GM19099 (cell line): Measurements from ENCODE around the gene TTC39B.

Source experiments
- POLR2A ChIP-seq: IDR thresholded peaks from 3 replicates; pipeline ENCODE4 v1.6.1; 2011; ENCODE audit warnings: low read depth; ENCODE audit not compliant: insufficient read length; ENCODE audit errors: extremely low read depth

The TTC39B gene

GRCh38 chr9:15278839-15279238 is 28.2 kb downstream of the TTC39B start:
- TF ChIP-seq POLR2A: no peak

- no peak for TF ChIP-seq POLR2A
Measured at GRCh38 chr9:15278091-15278687, 28.8 kb downstream of the TTC39B start.

- no peak for TF ChIP-seq POLR2A
Measured at GRCh38 chr9:15277400-15278090, 29.5 kb downstream of the TTC39B start.

- TF ChIP-seq POLR2A: no peak
Measured at GRCh38 chr9:15276328-15276938, 30.6 kb downstream of the TTC39B start.

GRCh38 chr9:15274425-15274824 is 32.6 kb downstream of the TTC39B start:
- no peak for TF ChIP-seq POLR2A

DNA sequence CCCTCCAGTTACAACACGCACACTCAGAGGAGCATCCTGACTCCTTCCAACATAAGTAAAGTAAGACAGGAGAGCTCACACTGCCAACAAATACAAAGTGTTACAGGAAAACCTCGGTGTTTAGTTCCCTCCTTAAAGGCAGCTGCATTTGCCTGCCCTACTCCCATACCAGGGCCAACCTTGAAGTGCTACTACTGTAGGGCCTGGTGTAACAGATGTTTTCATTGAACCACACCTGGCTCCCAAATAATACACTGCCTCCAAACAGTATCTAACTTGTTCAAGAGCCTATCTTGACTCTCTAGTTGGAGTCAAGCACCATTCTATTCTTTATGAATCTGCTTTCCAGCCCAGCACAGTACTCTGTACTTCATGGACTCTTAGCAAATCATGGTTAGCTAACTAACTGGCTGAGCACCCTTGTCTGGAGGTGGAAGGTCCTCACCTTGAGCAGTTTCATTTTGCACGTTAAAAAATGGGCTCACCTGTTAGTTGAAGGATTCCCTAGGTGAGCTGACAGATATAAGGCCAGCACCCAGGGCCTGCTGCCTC is 34.6 kb downstream of the TTC39B start:
- TF ChIP-seq POLR2A: no peak

- TF ChIP-seq POLR2A: no peak
Measured at GRCh38 chr9:15271403-15271802, 35.6 kb downstream of the TTC39B start.

GRCh38 chr9:15268782-15269181 is 38.2 kb downstream of the TTC39B start:
- TF ChIP-seq POLR2A: no peak

DNA sequence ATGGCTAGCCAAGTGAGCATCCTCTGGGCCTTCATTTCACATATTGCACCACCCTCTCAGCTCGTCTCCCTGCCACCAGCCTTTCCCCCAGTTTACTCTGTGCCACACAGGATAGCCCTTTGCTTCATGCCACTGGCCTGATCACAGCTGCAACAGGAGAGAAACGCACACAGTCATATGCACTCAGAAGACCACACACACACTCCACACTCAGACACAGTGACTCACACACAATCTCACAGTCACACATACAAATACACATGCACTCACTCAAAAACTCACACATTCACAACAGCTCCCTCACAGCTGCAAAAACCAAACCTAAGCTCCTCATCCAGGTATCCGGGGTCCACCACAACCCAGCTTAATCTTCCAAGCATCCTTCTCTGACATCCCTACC is 38.7 kb downstream of the TTC39B start:
- TF ChIP-seq POLR2A: no peak

GRCh38 chr9:15264918-15265317 is 42.1 kb downstream of the TTC39B start:
- no peak for TF ChIP-seq POLR2A

DNA sequence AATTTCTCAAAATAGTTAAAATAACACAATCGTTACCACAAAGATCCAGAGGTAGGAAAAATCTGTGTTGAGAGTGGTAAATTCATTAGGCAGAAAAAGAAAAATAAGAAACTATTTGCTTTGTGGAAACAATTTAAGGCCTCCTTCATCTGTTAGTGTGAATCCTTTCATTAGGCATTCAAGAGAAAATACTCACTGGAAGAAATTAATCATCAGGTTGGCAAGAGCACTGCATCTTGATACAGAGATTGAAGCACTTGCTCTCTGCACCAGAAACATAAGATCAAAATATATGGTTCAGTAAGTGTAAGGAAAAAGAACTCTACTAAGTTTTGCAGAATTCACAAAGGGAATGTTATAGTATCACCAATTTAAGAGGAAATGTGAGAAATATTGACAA is 44.4 kb downstream of the TTC39B start:
- TF ChIP-seq POLR2A: no peak

- no peak for TF ChIP-seq POLR2A
Measured at GRCh38 chr9:15256426-15256825, 50.6 kb downstream of the TTC39B start.

- no peak for TF ChIP-seq POLR2A
Measured at GRCh38 chr9:15253786-15254185, 53.2 kb downstream of the TTC39B start.

DNA sequence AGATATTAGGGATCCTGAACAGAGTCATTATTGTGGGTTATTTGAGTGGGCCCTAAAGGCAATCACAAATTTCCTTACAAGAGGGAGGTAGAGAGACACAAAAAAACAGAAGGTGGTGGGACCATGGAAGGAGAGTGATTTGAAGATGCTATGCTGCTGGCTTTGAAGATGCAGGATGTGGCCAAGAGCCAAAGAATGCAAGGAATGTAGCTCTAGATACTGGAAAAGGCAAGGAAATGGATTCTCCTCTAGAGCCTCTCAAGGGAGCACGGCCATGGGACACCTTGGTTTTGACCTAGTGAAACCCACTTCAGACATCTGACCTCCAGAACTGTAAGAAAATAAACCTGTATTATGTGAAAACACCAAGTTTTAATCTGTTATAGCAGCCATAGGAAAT is 53.8 kb downstream of the TTC39B start:
- TF ChIP-seq POLR2A: no peak

GRCh38 chr9:15249981-15250380 is 57.0 kb downstream of the TTC39B start:
- no peak for TF ChIP-seq POLR2A
